ENCODE measurements around the gene CHRDL1. TPM values are rescaled to one million over a fixed set of nuclear protein-coding genes. Genes with fewer than 3 reads are reported as not detected.

Gene CHRDL1
- total RNA-seq, 1 experiment from 2014 or later, result 11.1 TPM

DNA sequence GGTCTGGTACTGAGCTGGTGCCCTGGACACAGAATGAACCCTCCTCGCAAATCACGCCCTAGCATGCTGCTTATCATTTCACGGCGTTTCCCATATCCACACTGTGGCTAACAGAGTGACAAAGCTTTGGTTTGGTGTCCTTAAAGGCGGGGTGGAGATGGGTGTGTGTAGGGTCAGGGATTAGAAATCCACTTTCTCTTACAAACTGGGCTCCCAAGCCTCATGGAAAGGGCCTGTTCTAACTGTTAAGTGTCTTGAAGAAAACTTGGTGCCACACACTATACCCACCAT lies 735 bp upstream of the CHRDL1 start (continued):
- TF ChIP-seq, protein P1, sequence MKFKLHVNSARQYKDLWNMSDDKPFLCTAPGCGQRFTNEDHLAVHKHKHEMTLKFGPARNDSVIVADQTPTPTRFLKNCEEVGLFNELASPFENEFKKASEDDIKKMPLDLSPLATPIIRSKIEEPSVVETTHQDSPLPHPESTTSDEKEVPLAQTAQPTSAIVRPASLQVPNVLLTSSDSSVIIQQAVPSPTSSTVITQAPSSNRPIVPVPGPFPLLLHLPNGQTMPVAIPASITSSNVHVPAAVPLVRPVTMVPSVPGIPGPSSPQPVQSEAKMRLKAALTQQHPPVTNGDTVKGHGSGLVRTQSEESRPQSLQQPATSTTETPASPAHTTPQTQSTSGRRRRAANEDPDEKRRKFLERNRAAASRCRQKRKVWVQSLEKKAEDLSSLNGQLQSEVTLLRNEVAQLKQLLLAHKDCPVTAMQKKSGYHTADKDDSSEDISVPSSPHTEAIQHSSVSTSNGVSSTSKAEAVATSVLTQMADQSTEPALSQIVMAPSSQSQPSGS (CRISPR knock-in tag; IDR thresholded peaks at IDR 0.05; ENCODE audit: borderline replicate concordance, low read depth), result no peak
- TF ChIP-seq ZNF671 (CRISPR knock-in tag; IDR thresholded peaks at IDR 0.05), result no peak

DNA sequence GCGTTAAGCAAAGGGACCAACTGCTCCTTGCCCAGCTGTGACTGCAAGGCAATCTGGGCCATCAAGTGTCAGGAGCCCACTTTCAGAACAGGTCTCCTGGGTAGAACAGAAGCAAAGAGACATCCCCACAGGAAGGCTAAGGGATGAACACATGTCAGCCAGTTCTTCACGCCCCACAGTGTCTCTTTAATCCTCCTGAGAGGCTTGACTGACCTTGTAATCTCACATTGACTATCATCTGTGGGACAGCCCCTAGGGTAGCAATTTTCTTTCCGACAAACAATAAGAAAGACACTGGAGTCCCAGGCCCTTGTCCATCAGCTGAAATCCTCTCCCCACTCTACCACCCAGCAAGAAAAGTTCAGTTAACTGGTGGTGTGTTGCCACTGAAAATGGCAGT lies 1.0 kb downstream of the CHRDL1 start:
- DNase-seq (ENCODE audit: low spot score) (no peak), ATAC-seq (no peak)
- Mint-ChIP-seq H3K9me3 (no peaks in the 10 kb centered on the region), H3K27ac (no peak overlapping the region), H3K4me3 (peak overlapping the region; percentile 79; the same call in 1 of the 2 replicates), H3K4me1 (peaks cover 20% of the 10 kb centered on the region), H3K27me3 (ENCODE audit: low read depth) (peaks cover 9% of the 10 kb centered on the region), H3K36me3 (no peaks in the 10 kb centered on the region)
- TF ChIP-seq PRRX2 (CRISPR knock-in tag; IDR thresholded peaks at IDR 0.05) (no peak), ZNF671 (CRISPR knock-in tag; IDR thresholded peaks at IDR 0.05) (no peak)
- ChIA-PET POLR2A (no interaction called here), CTCF (no interaction called here)

- H3K9me3 Mint-ChIP-seq, result no peaks in the 10 kb centered on the region
- no peak for ATAC-seq
- ChIA-PET POLR2A (no interaction called here), CTCF (interaction anchor here (0.6 kb wide), 1 partner anchor 56 kb away, joined by 3 read pairs; no protein-coding TSS in a partner anchor)
- H3K27ac Mint-ChIP-seq, result no peak overlapping the region
- H3K4me1 Mint-ChIP-seq, result peaks cover 17% of the 10 kb centered on the region
- no peak for DNase-seq (ENCODE audit: low spot score)
- TF ChIP-seq ATF1 (CRISPR knock-in tag; IDR thresholded peaks at IDR 0.05) (no peak), RORB (CRISPR knock-in tag; IDR thresholded peaks at IDR 0.05) (no peak), NR3C1 (CRISPR knock-in tag; conservative IDR thresholded peaks at IDR 0.05; ENCODE audit: low read depth) (no peak)
- peaks cover 3% of the 10 kb centered on the region for H3K27me3 Mint-ChIP-seq (ENCODE audit: low read depth)
- H3K36me3 Mint-ChIP-seq, result no peaks in the 10 kb centered on the region
- no peak overlapping the region for H3K4me3 Mint-ChIP-seq
Measured at GRCh38 chrX:110791071-110791470, 4.5 kb downstream of the CHRDL1 start.

DNA sequence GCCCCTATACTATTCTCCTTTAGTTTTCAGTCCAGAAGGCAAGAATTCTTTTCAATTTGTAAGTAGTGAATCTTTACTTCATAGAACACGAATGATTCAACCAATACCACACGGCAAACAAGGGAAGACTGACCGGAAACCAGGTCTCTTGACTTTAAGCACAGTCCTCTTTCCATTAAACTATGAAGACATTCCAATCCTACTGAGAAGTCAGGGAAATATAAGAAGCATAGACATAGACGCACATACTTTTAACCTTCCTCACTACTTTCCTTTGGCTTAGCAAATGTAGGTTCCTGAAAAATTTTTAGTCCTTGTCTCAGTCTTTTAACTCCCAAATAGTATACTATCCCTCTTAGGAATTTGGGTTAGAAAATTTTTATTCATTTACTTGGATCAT lies 9.1 kb downstream of the CHRDL1 start:
- ChIA-PET CTCF (interaction anchor here (1.0 kb wide), 1 partner anchor 50 kb away, joined by 3 read pairs; no protein-coding TSS in a partner anchor), POLR2A (no interaction called here)
- no peak overlapping the region for H3K4me3 Mint-ChIP-seq
- DNase-seq (ENCODE audit: low spot score) (no peak), ATAC-seq (no peak)
- no peak overlapping the region for H3K27ac Mint-ChIP-seq
- TF ChIP-seq TEAD1 (CRISPR knock-in tag; IDR thresholded peaks at IDR 0.05), result no peak
- TF ChIP-seq ZNF232 (CRISPR knock-in tag; IDR thresholded peaks at IDR 0.05), result no peak
- TF ChIP-seq GABPB1 (CRISPR knock-in tag; IDR thresholded peaks at IDR 0.05), result no peak
- TF ChIP-seq, protein P2, sequence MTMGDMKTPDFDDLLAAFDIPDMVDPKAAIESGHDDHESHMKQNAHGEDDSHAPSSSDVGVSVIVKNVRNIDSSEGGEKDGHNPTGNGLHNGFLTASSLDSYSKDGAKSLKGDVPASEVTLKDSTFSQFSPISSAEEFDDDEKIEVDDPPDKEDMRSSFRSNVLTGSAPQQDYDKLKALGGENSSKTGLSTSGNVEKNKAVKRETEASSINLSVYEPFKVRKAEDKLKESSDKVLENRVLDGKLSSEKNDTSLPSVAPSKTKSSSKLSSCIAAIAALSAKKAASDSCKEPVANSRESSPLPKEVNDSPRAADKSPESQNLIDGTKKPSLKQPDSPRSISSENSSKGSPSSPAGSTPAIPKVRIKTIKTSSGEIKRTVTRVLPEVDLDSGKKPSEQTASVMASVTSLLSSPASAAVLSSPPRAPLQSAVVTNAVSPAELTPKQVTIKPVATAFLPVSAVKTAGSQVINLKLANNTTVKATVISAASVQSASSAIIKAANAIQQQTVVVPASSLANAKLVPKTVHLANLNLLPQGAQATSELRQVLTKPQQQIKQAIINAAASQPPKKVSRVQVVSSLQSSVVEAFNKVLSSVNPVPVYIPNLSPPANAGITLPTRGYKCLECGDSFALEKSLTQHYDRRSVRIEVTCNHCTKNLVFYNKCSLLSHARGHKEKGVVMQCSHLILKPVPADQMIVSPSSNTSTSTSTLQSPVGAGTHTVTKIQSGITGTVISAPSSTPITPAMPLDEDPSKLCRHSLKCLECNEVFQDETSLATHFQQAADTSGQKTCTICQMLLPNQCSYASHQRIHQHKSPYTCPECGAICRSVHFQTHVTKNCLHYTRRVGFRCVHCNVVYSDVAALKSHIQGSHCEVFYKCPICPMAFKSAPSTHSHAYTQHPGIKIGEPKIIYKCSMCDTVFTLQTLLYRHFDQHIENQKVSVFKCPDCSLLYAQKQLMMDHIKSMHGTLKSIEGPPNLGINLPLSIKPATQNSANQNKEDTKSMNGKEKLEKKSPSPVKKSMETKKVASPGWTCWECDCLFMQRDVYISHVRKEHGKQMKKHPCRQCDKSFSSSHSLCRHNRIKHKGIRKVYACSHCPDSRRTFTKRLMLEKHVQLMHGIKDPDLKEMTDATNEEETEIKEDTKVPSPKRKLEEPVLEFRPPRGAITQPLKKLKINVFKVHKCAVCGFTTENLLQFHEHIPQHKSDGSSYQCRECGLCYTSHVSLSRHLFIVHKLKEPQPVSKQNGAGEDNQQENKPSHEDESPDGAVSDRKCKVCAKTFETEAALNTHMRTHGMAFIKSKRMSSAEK (CRISPR knock-in tag; IDR thresholded peaks at IDR 0.05; ENCODE audit: borderline replicate concordance), result no peak
- no peak for TF ChIP-seq SMAD3 (CRISPR knock-in tag; IDR thresholded peaks at IDR 0.05; ENCODE audit: borderline replicate concordance)
- TF ChIP-seq AFF4 (CRISPR knock-in tag; IDR thresholded peaks at IDR 0.05; ENCODE audit: borderline replicate concordance), result no peak
- no peaks in the 10 kb centered on the region for H3K27me3 Mint-ChIP-seq (ENCODE audit: low read depth)
- H3K4me1 Mint-ChIP-seq, result peaks cover 5% of the 10 kb centered on the region
- no peaks in the 10 kb centered on the region for H3K36me3 Mint-ChIP-seq
- H3K9me3 Mint-ChIP-seq, result no peaks in the 10 kb centered on the region

All from WTC11 (cell line).